Neural crest cell (in vitro differentiated cells): ENCODE results near the gene G6PC2. TPM values are rescaled to one million over a fixed set of nuclear protein-coding genes. Genes with fewer than 3 reads are reported as not detected.
A peak's percentile ranks its signal among the peaks of the same experiment; 100 is the strongest.

Experiments
- DNase-seq: peaks from one replicate; pipeline ENCODE4 v3.0.0; 2021; ENCODE audit warnings: low read depth, mixed read lengths, low spot score
- H3K27ac Mint-ChIP-seq: one replicate; pipeline ENCODE4 v1.8.0; 2021; ENCODE audit warnings: mild to moderate bottlenecking, mixed read lengths; ENCODE audit not compliant: unreplicated experiment
- H3K27me3 Mint-ChIP-seq: 2 replicates; pipeline ENCODE4 v1.8.0; 2021; ENCODE audit warnings: low read depth, mild to moderate bottlenecking, mixed read lengths
- H3K36me3 Mint-ChIP-seq: 2 replicates; pipeline ENCODE4 v1.8.0; 2021; ENCODE audit warnings: low read depth, mild to moderate bottlenecking, mixed read lengths
- H3K4me1 Mint-ChIP-seq: 2 replicates; pipeline ENCODE4 v1.8.0; 2021; ENCODE audit warnings: mixed read lengths
- H3K4me3 Mint-ChIP-seq: one replicate; pipeline ENCODE4 v1.8.0; 2021; ENCODE audit warnings: mild to moderate bottlenecking, mixed read lengths
- H3K9me3 Mint-ChIP-seq: 2 replicates; pipeline ENCODE4 v1.8.0; 2021; ENCODE audit warnings: mixed read lengths
- total RNA-seq: library from RNA; stranded (reverse); gene quantifications from 2 replicates; pipeline ENCODE4 v1.2.1, GENCODE V29; 2021
- TF ChIP-seq, protein P1 (sequence below): fragments of 200-600 bp; sonication (generic); conservative IDR thresholded peaks from 2 replicates; pipeline ENCODE4 v1.5.0; 2021; ENCODE audit warnings: antibody characterized with exemption, mild to moderate bottlenecking

Gene G6PC2
- total RNA-seq, 1 donor from 2014 or later: not detected

DNA sequence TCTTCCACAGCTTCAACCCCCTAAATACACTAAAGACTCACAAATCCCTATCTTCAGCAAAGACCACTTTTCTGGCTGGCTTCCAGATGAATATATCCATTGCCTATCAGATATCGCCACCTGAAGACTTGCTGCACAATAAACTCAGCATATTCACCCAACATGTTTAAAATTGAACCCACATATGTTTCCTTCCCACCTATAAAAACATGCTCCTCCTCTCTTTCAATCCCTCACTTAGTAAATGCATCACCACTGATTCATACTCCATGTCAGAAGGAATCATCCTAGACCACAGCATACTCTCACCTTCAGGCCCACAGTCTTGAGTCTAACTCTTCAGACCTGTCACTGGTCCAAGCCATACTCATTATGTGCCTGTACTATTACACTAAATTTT lies 16.1 kb upstream of the G6PC2 start:
- Mint-ChIP-seq H3K4me1 (peaks cover 18% of the 10 kb centered on the region), H3K9me3 (peaks cover 3% of the 10 kb centered on the region), H3K27ac (no peak overlapping the region), H3K36me3 (peaks cover 23% of the 10 kb centered on the region), H3K27me3 (no peaks in the 10 kb centered on the region), H3K4me3 (no peak overlapping the region)
- TF ChIP-seq, protein P1, sequence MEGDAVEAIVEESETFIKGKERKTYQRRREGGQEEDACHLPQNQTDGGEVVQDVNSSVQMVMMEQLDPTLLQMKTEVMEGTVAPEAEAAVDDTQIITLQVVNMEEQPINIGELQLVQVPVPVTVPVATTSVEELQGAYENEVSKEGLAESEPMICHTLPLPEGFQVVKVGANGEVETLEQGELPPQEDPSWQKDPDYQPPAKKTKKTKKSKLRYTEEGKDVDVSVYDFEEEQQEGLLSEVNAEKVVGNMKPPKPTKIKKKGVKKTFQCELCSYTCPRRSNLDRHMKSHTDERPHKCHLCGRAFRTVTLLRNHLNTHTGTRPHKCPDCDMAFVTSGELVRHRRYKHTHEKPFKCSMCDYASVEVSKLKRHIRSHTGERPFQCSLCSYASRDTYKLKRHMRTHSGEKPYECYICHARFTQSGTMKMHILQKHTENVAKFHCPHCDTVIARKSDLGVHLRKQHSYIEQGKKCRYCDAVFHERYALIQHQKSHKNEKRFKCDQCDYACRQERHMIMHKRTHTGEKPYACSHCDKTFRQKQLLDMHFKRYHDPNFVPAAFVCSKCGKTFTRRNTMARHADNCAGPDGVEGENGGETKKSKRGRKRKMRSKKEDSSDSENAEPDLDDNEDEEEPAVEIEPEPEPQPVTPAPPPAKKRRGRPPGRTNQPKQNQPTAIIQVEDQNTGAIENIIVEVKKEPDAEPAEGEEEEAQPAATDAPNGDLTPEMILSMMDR: no peak
- no peak for DNase-seq

DNA sequence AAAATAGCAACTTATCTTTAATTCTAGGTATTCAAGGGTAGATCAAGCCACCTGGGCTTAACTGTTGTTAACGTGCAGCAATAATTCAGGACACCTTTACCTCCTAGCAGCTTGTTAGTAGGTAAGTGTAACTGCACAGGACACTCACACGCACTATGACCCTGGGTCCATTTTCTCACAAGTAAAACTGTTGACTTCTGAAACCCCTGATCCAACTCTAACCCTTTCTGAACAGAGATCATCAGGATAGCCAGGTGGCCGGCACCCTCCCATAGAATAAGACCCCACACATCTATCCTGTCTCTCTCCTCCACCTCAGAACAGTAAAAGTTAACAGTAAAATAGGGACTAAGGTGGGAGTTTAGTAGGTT lies 11.5 kb upstream of the G6PC2 start:
- Mint-ChIP-seq H3K4me1 (peaks cover 24% of the 10 kb centered on the region), H3K9me3 (no peaks in the 10 kb centered on the region), H3K27ac (peak overlapping the region; percentile 93), H3K4me3 (peak overlapping the region; percentile 96), H3K36me3 (peaks cover 14% of the 10 kb centered on the region), H3K27me3 (peaks cover 5% of the 10 kb centered on the region)
- TF ChIP-seq, protein P1: no peak
- DNase-seq: no peak

DNA sequence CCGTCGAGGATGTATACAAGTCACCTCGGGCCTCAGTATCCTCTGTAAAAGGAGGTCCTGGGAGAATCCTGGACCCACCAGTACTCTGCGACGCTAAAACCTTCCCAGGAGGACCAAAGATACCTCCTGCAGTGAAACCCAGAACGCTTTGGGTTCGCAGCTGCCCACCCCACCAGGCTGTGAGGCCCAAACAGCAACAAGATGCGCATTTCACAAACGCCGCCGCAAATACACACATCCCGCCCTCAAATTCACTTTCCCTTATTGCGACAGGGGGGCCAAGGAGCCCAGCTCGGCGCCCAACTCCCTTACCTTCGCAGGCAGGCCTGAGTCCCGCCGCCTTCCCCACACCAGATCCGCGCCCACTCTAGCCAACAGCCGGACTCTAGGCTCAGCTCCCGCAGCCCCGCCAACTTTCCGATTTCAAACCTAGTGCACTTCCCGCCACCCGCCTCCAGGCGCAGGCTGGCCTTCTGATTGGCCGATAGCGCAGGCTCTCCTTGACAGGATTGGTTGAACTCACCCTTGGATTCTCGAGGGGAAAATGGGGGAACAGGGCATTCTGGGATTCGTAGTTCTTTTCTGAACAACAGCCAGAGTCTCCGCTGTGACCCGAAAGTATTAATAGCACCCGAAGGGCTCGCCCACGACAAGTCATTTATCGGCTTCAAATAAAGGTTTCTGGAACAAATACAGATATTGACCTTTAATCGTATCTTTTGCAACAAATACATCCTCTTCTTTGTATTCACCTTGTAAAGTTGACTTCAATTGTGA lies 10.9 kb upstream of the G6PC2 start, which contains the start of gene SPC25:
Gene SPC25, minus strand, starts transcription at position 425 of the 777 bp plus-strand sequence. CDS start 911 bp downstream, outside the sequence.
- DNase-seq: peak; percentile 86
- H3K4me1 Mint-ChIP-seq: peaks cover 24% of the 10 kb centered on the region
- TF ChIP-seq, protein P1: no peak
- H3K36me3 Mint-ChIP-seq: peaks cover 10% of the 10 kb centered on the region
- no peaks in the 10 kb centered on the region for H3K9me3 Mint-ChIP-seq
- peaks cover 5% of the 10 kb centered on the region for H3K27me3 Mint-ChIP-seq
- peak within 1 kb of the TSS; percentile 93 for H3K27ac Mint-ChIP-seq
- H3K4me3 Mint-ChIP-seq: peak within 1 kb of the TSS; percentile 96

DNA sequence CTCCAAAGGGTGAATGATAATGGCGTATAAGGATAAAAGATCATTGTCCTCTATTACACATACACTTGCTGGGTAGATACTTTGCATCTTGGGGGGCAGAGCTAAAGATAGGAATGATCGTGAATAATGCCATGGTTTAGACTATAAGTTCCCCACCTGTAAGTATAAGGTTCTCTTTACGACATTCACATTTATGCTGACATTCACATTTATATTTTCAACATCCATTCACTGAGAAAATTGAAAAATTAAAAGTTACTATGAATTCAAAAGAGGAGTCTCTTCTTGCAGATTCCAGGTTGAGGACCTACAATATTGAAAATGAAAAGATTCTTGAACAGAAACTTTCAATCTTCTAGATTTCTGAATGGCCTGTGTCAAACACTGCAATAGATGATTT lies 8.8 kb upstream of the G6PC2 start:
- H3K4me1 Mint-ChIP-seq: peaks cover 21% of the 10 kb centered on the region
- no peak for DNase-seq
- no peaks in the 10 kb centered on the region for H3K9me3 Mint-ChIP-seq
- H3K27ac Mint-ChIP-seq: no peak overlapping the region
- H3K36me3 Mint-ChIP-seq: peaks cover 5% of the 10 kb centered on the region
- TF ChIP-seq, protein P1: no peak
- H3K27me3 Mint-ChIP-seq: peaks cover 5% of the 10 kb centered on the region
- H3K4me3 Mint-ChIP-seq: peak overlapping the region; percentile 61

DNA sequence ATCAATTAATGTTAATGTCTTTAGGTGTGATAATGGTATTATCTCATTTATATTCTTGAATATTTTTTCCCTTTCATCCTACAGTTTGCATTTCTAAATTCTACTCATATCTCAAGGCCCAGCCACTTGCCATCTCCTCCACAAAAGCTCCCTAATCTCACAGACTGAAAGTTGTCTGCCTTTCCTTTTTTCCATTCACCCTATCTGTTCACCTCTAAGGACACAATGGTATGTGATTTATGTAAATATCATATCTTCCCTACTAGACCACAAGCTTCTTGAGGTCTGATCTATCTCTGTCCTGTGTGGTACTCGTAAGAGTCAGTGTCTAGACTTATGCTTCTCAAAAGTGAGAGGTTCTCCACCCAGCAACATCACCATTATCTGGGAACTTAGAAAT lies 7.0 kb upstream of the G6PC2 start:
- DNase-seq: no peak
- TF ChIP-seq, protein P1: no peak

More for the DNA sequence above, 7.0 kb upstream of the G6PC2 start:
- peaks cover 5% of the 10 kb centered on the region for H3K27me3 Mint-ChIP-seq
- H3K9me3 Mint-ChIP-seq: no peaks in the 10 kb centered on the region
- H3K36me3 Mint-ChIP-seq: no peaks in the 10 kb centered on the region
- H3K27ac Mint-ChIP-seq: no peak overlapping the region
- H3K4me3 Mint-ChIP-seq: no peak overlapping the region
- peaks cover 15% of the 10 kb centered on the region for H3K4me1 Mint-ChIP-seq
